ENCODE measurements around the gene AIFM3. TPM values are rescaled to one million over a fixed set of nuclear protein-coding genes. Genes with fewer than 3 reads are reported as not detected.

The AIFM3 gene
- total RNA-seq, 1 donor: 0.72 TPM

DNA sequence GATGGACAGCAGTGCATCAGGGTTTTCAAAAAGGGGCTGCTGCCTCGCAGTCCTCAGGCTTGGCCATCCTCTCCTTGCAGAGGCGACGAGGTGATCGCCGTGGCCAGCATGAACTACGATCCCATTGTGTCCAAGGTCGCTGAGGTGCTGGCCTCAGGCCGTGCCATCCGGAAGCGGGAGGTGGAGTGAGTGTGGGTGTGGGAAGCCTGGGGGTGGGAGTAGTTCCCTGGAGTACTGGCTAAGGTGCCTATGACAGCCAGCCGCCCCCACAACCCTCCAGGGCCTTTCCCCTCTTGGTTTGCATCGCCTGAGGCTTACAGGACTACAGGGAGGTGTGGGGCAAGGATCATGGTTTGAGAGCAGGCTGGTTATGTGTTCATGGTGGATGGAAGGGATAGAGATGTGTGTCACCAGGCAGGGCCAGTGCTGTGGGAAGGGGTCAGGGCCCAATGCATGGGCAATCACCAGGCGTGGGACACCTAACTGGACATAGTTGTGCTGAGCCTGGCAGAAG is 12.9 kb downstream of the AIFM3 start:
- H3K36me3 ChIP-seq (ENCODE audit: insufficient read depth, low read length): peaks cover 5% of the 10 kb centered on the region
- peaks cover 7% of the 10 kb centered on the region for H3K9me3 ChIP-seq (ENCODE audit: low read depth, low read length)
- peaks cover 29% of the 10 kb centered on the region for H3K79me2 ChIP-seq (ENCODE audit: insufficient read depth, low read length)
- peaks cover 30% of the 10 kb centered on the region for H3K4me1 ChIP-seq (ENCODE audit: insufficient read depth, low read length)
- H3K4me3 ChIP-seq (ENCODE audit: insufficient read depth, low read length): peak overlapping the region; percentile 67
- DNase-seq (ENCODE audit: insufficient read length, low spot score, missing footprints): no peak
- H3K27me3 ChIP-seq (ENCODE audit: insufficient read depth, low read length): no peaks in the 10 kb centered on the region
- no peak for TF ChIP-seq CTCF (IDR thresholded peaks at IDR 0.05; ENCODE audit: extremely low read depth, low read depth, low read length)
- H4K20me1 ChIP-seq (ENCODE audit: insufficient read depth, low read length): no peaks in the 10 kb centered on the region
- no peak overlapping the region for H3K27ac ChIP-seq (ENCODE audit: low read depth, low read length)
- peak overlapping the region; percentile 92 for H2AFZ ChIP-seq (ENCODE audit: low read length)
- H3K4me2 ChIP-seq (ENCODE audit: insufficient read depth, low read length): peak overlapping the region; percentile 77

GRCh38 chr22:20980523-20980922 is 13.5 kb downstream of the AIFM3 start:
- TF ChIP-seq CTCF (IDR thresholded peaks at IDR 0.05; ENCODE audit: extremely low read depth, low read depth, low read length): no peak
- Histone ChIP-seq H3K4me2 (ENCODE audit: insufficient read depth, low read length) (no peak overlapping the region), H3K36me3 (ENCODE audit: insufficient read depth, low read length) (peaks cover 8% of the 10 kb centered on the region), H3K79me2 (ENCODE audit: insufficient read depth, low read length) (peaks cover 32% of the 10 kb centered on the region), H2AFZ (ENCODE audit: low read length) (no peak overlapping the region), H3K9me3 (ENCODE audit: low read depth, low read length) (peaks cover 7% of the 10 kb centered on the region), H3K27me3 (ENCODE audit: insufficient read depth, low read length) (no peaks in the 10 kb centered on the region), H4K20me1 (ENCODE audit: insufficient read depth, low read length) (peaks cover 2% of the 10 kb centered on the region), H3K27ac (ENCODE audit: low read depth, low read length) (no peak overlapping the region), H3K4me3 (ENCODE audit: insufficient read depth, low read length) (no peak overlapping the region), H3K4me1 (ENCODE audit: insufficient read depth, low read length) (peaks cover 30% of the 10 kb centered on the region)
- DNase-seq (ENCODE audit: insufficient read length, low spot score, missing footprints): no peak

DNA sequence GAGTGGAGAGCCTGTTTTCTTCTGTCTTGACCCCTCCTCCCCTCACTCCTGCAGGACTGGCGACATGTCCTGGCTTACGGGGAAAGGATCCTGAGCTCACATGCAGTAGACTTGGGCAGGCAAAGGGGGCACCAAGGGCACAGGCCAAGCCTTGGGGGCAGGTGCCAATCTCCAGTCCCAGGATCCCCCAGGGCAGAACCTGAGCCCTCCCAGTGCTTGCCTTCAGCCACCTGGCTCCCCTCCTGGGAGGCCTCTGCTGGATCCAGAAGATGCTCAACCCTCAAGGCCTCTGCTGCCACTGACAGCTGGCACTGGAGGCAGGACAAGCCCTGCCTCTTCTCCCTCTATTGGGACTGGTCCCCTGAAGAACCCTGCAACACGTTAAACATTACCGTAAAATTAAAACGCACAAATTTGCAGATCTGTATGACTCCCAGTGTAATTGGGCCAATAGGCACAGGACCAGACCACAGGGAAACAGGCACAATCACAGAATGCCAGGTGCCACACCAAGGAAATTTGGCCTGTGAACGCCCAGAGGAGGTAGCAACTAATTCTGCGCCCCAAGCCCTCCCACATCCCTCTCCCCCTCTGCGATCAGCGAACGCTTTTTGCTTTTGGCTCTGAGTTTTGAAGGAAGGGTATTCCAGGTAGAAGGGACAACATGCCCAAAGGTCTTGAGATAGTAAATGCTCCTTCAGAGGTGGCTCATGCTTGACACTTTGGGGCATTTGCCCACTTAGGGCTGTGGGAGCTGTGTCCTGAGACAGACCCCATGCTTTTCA is 14.1 kb downstream of the AIFM3 start:
- Histone ChIP-seq H2AFZ (ENCODE audit: low read length) (peak overlapping the region; percentile 91), H3K27me3 (ENCODE audit: insufficient read depth, low read length) (no peaks in the 10 kb centered on the region), H3K4me1 (ENCODE audit: insufficient read depth, low read length) (peaks cover 30% of the 10 kb centered on the region), H3K9me3 (ENCODE audit: low read depth, low read length) (peaks cover 7% of the 10 kb centered on the region), H3K4me3 (ENCODE audit: insufficient read depth, low read length) (peak overlapping the region; percentile 99), H3K27ac (ENCODE audit: low read depth, low read length) (peak overlapping the region; percentile 85), H3K36me3 (ENCODE audit: insufficient read depth, low read length) (peaks cover 12% of the 10 kb centered on the region), H3K4me2 (ENCODE audit: insufficient read depth, low read length) (peak overlapping the region; percentile 97), H4K20me1 (ENCODE audit: insufficient read depth, low read length) (peaks cover 6% of the 10 kb centered on the region), H3K79me2 (ENCODE audit: insufficient read depth, low read length) (peaks cover 34% of the 10 kb centered on the region)
- no peak for DNase-seq (ENCODE audit: insufficient read length, low spot score, missing footprints)
- TF ChIP-seq CTCF (IDR thresholded peaks at IDR 0.05; ENCODE audit: extremely low read depth, low read depth, low read length): no peak

- no peaks in the 10 kb centered on the region for H3K27me3 ChIP-seq (ENCODE audit: insufficient read depth, low read length)
- peaks cover 34% of the 10 kb centered on the region for H3K79me2 ChIP-seq (ENCODE audit: insufficient read depth, low read length)
- peaks cover 7% of the 10 kb centered on the region for H3K9me3 ChIP-seq (ENCODE audit: low read depth, low read length)
- H3K4me3 ChIP-seq (ENCODE audit: insufficient read depth, low read length): peak within 1 kb of the TSS; percentile 99
- H3K4me1 ChIP-seq (ENCODE audit: insufficient read depth, low read length): peaks cover 30% of the 10 kb centered on the region
- H3K27ac ChIP-seq (ENCODE audit: low read depth, low read length): peak within 1 kb of the TSS; percentile 85
- peaks cover 18% of the 10 kb centered on the region for H3K36me3 ChIP-seq (ENCODE audit: insufficient read depth, low read length)
- peak within 1 kb of the TSS; percentile 91 for H2AFZ ChIP-seq (ENCODE audit: low read length)
- H4K20me1 ChIP-seq (ENCODE audit: insufficient read depth, low read length): peaks cover 6% of the 10 kb centered on the region
- peak within 1 kb of the TSS; percentile 97 for H3K4me2 ChIP-seq (ENCODE audit: insufficient read depth, low read length)
- peak; percentile 60 for TF ChIP-seq CTCF (IDR thresholded peaks at IDR 0.05; ENCODE audit: extremely low read depth, low read depth, low read length)
- DNase-seq (ENCODE audit: insufficient read length, low spot score, missing footprints): peak; percentile 99
These were observed 14.9 kb downstream of the AIFM3 start, which contains the start of gene LZTR1 for GRCh38 chr22:20981787-20982562. TSS of gene LZTR1 (plus strand) at chr22:20982297. CDS start at chr22:20982372, 75 bp downstream.

Measured in osteoblast (primary cell).